ENCODE measurements around the gene AK5.

The AK5 gene

DNA sequence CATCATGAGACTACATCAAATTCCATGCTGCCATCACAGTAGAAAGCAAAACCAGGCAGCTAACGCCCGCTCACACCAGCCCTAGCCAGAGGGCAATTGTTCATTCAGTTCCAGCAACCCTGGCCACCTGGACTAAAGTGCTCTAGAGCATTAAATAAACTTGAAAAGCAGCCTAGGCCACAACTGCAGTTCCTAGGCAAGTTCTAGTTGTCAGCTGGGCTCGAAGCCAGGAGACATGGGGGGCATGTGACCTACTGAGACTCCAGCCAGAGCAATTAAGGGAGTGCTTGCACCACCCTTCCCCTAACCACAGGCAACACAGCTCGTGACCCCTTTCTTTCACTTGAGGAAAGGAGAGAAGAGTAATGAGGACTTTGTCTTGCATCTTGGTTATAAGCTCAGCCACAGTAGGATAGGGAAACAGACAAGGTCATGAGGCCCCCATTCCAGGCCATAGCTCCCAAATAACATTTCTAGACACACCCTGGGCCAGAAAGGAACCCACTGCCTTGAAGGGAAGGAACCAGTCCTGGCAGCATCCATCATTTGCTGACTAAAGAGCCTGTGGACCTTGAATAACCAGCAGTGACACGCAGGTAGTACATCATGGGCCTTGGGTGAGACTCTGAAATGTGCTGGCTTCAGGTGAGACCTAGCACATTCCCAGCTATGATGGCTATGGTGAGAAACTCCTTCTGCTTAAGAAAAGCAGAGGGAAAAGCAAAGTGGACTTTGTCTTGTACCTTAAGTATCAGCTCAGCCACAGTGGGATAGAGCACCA, 323.6 kb downstream of the AK5 start:
- Histone ChIP-seq H3K27me3 (replicated peaks in 2 of 5; ENCODE audit: control insufficient read depth in 4 of 5, insufficient read depth in 5 of 5, low read length in 4 of 5) (no peaks in the 10 kb centered on the region), H3K4me1 (ENCODE audit: control extremely low read depth in 1 of 4, control insufficient read depth in 4 of 4, insufficient read depth in 4 of 4, low read length in 3 of 4) (peaks cover 0 to 17% (median 14%) of the 10 kb centered on the region in 4 experiments), H3K9me3 (ENCODE audit: control extremely low read depth in 1 of 5, control insufficient read depth in 4 of 5, insufficient read depth in 2 of 5, low read depth in 1 of 5, low read length in 4 of 5) (peaks cover 0 to 18% (median 5%) of the 10 kb centered on the region in 5 experiments), H3K4me3 (ENCODE audit: control insufficient read depth in 1 of 7, extremely low read depth in 1 of 7, insufficient read depth in 4 of 7, low read depth in 2 of 7, low read length in 6 of 7) (no peak overlapping the region), H3K27ac (ENCODE audit: insufficient read depth in 1 of 2, low read depth in 1 of 2, low read length in 2 of 2, poor library complexity in 1 of 2, severe bottlenecking in 2 of 2) (peak overlapping the region in 1 of 2 experiments; percentile 18), H3K36me3 (ENCODE audit: control insufficient read depth in 4 of 4, insufficient read depth in 4 of 4, low read length in 3 of 4) (peaks cover 0 to 19% (median 9%) of the 10 kb centered on the region in 4 experiments)
- ChIA-PET CTCF (interaction anchor here (1.2 to 1.4 kb wide), 2 partner anchors 13 to 27 kb away, joined by 4 to 5 read pairs; no protein-coding TSS in a partner anchor), POLR2A (no interaction called here)
- WGBS (ENCODE audit: insufficient coverage): 63% methylated on average over 4 of the region's 5 CpGs
- DNase-seq: peak; percentile 28 to 81 (median 71)

DNA sequence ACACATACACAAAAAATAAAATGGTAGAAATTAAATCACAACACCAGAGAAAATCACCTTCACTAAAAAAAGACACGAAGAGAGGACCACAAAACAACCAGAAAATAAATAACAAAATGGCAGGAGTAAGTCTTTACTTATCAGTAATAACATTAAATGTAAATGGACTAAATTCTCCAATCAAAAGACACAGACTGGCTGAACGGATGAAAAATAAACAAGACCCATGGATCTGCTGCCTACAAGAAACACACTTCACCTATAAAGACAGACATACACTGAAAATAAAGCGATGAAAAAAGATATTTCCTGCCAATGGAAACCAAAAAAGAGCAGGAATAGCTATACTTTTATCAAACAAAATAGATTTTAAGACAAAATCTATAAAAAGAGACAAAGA, 327.1 kb downstream of the AK5 start:
- peaks cover 0 to 26% (median 7%) of the 10 kb centered on the region in 5 experiments for H3K9me3 ChIP-seq (ENCODE audit: control extremely low read depth in 1 of 5, control insufficient read depth in 4 of 5, insufficient read depth in 2 of 5, low read depth in 1 of 5, low read length in 4 of 5)
- CTCF ChIA-PET: no interaction called here
- no peak overlapping the region for H3K4me3 ChIP-seq (ENCODE audit: control insufficient read depth in 1 of 7, extremely low read depth in 1 of 7, insufficient read depth in 4 of 7, low read depth in 2 of 7, low read length in 6 of 7)
- POLR2A ChIA-PET: no interaction called here
- H3K4me1 ChIP-seq (ENCODE audit: control extremely low read depth in 1 of 4, control insufficient read depth in 4 of 4, insufficient read depth in 4 of 4, low read length in 3 of 4): peaks cover 0 to 17% (median 14%) of the 10 kb centered on the region in 4 experiments
- no CpG with 5 or more reads among the region's 3 CpGs for WGBS (ENCODE audit: insufficient coverage)
- no peaks in the 10 kb centered on the region for H3K27me3 ChIP-seq (replicated peaks in 2 of 5; ENCODE audit: control insufficient read depth in 4 of 5, insufficient read depth in 5 of 5, low read length in 4 of 5)
- H3K27ac ChIP-seq (ENCODE audit: insufficient read depth in 1 of 2, low read depth in 1 of 2, low read length in 2 of 2, poor library complexity in 1 of 2, severe bottlenecking in 2 of 2): no peak overlapping the region
- DNase-seq: peak in 2 of 3 donors; percentile 45 to 53
- peaks cover 0 to 28% (median 6%) of the 10 kb centered on the region in 4 experiments for H3K36me3 ChIP-seq (ENCODE audit: control insufficient read depth in 4 of 4, insufficient read depth in 4 of 4, low read length in 3 of 4)

Data from common myeloid progenitor, CD34-positive (primary cell).